Nephron (organoid): ENCODE results near the gene LSS.
"Not testable (repeated sequence)": the region's sequence is repeated elsewhere in the genome, so short reads cannot be mapped to it uniquely, and the experiment has no call there.

ENCODE experiments used
- H3K27ac Mint-ChIP-seq, 3 experiments: 2 replicates each; pipeline ENCODE4 v1.8.0; 2020; ENCODE audit warnings: mixed read lengths in 3 of 3, mild to moderate bottlenecking in 2 of 3, moderate library complexity in 1 of 3
- H3K27me3 Mint-ChIP-seq: 2 replicates; pipeline ENCODE4 v1.8.0; 2021; ENCODE audit warnings: low read depth, mild to moderate bottlenecking, moderate library complexity, mixed read lengths
- H3K36me3 Mint-ChIP-seq: 2 replicates; pipeline ENCODE4 v1.8.0; 2020; ENCODE audit warnings: low read depth, mixed read lengths
- H3K4me1 Mint-ChIP-seq: 2 replicates; pipeline ENCODE4 v1.8.0; 2020; ENCODE audit warnings: mixed read lengths
- H3K4me3 Mint-ChIP-seq, 3 experiments: 2 replicates each; pipeline ENCODE4 v1.8.0; 2020; ENCODE audit warnings: mild to moderate bottlenecking in 3 of 3, mixed read lengths in 3 of 3, moderate library complexity in 2 of 3
- H3K9me3 Mint-ChIP-seq: 2 replicates; pipeline ENCODE4 v1.8.0; 2020; ENCODE audit warnings: mixed read lengths
- TF ChIP-seq, protein P1 (sequence below), 3 experiments: fragments of 200-600 bp; sonication (generic); IDR thresholded peaks; one replicate each; pipeline ENCODE4 v1.5.0; 2021; ENCODE audit warnings: antibody characterized with exemption in 3 of 3; ENCODE audit not compliant: unreplicated experiment in 3 of 3

LSS gene

DNA sequence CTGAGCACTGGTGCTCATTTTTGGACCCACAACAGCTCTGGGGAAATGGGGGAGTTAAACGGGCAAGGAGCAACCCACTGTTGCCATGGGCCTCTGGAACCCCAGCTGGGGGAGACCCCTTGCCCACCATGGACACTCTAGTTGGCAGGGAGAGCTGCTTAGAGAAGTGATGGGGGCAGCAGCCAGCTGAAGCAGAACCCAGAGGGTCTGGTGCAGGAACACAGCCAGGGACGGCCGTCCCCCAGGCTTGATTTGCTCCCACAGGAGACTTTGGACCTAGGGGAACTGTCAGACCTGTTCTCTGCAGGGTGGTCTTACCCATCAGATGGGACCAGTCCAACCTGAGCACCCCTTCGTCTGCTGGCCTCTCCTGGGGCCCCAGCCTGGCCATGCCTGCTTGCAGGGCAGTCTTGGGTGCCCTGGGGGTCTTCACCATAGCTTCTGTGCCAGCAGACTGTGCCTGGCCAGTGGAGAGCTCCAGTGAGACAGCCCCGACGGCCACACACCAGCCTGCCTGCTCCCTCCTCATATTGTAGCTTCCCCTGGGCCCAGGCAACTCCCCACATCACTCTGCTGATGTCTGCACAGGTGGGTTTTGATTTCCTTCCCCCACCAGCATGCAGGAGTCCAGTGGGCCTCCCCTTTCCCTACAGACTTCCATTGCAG, 55.6 kb downstream of the LSS start:
- Mint-ChIP-seq H3K36me3 (peaks cover 54% of the 10 kb centered on the region), H3K27me3 (no peaks in the 10 kb centered on the region), H3K4me1 (no peaks in the 10 kb centered on the region), H3K9me3 (peaks cover 49% of the 10 kb centered on the region), H3K27ac (no peak overlapping the region), H3K4me3 (no peak overlapping the region)
- TF ChIP-seq, protein P1, sequence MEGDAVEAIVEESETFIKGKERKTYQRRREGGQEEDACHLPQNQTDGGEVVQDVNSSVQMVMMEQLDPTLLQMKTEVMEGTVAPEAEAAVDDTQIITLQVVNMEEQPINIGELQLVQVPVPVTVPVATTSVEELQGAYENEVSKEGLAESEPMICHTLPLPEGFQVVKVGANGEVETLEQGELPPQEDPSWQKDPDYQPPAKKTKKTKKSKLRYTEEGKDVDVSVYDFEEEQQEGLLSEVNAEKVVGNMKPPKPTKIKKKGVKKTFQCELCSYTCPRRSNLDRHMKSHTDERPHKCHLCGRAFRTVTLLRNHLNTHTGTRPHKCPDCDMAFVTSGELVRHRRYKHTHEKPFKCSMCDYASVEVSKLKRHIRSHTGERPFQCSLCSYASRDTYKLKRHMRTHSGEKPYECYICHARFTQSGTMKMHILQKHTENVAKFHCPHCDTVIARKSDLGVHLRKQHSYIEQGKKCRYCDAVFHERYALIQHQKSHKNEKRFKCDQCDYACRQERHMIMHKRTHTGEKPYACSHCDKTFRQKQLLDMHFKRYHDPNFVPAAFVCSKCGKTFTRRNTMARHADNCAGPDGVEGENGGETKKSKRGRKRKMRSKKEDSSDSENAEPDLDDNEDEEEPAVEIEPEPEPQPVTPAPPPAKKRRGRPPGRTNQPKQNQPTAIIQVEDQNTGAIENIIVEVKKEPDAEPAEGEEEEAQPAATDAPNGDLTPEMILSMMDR (IDR thresholded peaks at IDR 0.05; ENCODE audit: unreplicated experiment in 3 of 3) = no peak

DNA sequence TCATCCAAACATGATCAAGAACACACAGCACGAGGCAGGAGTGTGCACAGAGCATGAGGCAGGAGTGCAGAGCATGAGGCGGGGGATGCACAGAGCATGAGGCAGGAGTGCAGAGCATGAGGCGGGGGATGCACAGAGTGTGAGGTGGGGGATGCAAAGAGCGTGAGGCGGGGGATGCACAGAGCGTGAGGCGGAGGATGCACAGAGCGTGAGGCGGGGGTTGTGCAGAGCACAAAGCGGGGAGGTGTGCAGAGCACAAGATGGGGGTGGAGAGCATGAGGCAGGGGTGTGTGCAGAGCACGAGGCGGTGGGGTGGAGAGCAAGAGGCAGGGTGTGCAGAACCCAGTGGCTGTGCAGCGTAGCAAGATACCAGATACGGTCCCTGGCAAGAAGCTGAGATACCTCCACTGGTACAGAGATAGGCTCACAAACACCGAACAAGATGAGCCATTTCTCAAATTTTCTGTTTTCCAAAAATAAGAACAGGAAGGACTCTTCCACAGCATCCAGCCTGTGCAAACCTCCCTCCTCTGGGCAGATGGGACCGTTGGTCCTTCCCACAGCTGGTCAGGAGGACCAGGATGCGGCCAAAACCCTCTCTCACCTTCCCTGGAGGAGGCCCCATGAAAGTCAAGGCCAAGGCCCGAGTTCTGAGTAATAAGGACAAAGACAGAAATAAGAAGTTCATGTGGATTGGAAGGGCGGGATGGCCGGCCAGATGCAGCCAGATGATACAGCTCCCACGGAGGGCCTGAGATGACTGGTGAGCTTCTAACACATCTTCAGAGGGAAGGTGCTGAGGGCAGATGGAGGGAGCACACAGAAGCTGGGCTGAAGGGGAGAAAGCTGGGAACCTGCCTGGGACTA, 56.3 kb downstream of the LSS start:
- Mint-ChIP-seq H3K4me1 (no peaks in the 10 kb centered on the region), H3K27ac (no peak overlapping the region), H3K36me3 (peaks cover 51% of the 10 kb centered on the region), H3K9me3 (peaks cover 44% of the 10 kb centered on the region), H3K4me3 (no peak overlapping the region), H3K27me3 (no peaks in the 10 kb centered on the region)
- TF ChIP-seq, protein P1 (IDR thresholded peaks at IDR 0.05; ENCODE audit: unreplicated experiment in 3 of 3) = no peak

DNA sequence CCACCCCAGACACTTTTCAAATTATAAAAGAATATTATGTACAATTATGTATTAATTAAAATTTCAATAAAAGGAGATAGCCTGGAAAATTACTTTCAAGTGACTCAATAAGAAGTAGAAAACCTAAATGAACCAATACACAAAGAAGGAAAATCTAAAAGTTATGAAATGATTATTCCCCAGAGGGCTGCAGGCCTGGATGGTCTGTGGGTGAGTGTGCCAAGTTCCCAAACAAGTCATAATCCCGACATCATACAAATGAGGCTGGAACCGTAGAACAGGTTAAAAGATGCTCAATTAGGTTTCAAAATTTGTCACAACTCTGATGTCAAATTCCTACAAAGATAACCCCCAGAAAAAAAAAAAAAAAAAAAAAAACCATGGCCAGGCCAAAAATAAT, 57.0 kb downstream of the LSS start:
- peaks cover 49% of the 10 kb centered on the region for H3K36me3 Mint-ChIP-seq
- no peaks in the 10 kb centered on the region for H3K27me3 Mint-ChIP-seq
- no peaks in the 10 kb centered on the region for H3K4me1 Mint-ChIP-seq
- no peak overlapping the region for H3K4me3 Mint-ChIP-seq
- TF ChIP-seq, protein P1 (IDR thresholded peaks at IDR 0.05; ENCODE audit: unreplicated experiment in 3 of 3) = no peak
- H3K9me3 Mint-ChIP-seq = peaks cover 37% of the 10 kb centered on the region
- H3K27ac Mint-ChIP-seq = no peak overlapping the region

DNA sequence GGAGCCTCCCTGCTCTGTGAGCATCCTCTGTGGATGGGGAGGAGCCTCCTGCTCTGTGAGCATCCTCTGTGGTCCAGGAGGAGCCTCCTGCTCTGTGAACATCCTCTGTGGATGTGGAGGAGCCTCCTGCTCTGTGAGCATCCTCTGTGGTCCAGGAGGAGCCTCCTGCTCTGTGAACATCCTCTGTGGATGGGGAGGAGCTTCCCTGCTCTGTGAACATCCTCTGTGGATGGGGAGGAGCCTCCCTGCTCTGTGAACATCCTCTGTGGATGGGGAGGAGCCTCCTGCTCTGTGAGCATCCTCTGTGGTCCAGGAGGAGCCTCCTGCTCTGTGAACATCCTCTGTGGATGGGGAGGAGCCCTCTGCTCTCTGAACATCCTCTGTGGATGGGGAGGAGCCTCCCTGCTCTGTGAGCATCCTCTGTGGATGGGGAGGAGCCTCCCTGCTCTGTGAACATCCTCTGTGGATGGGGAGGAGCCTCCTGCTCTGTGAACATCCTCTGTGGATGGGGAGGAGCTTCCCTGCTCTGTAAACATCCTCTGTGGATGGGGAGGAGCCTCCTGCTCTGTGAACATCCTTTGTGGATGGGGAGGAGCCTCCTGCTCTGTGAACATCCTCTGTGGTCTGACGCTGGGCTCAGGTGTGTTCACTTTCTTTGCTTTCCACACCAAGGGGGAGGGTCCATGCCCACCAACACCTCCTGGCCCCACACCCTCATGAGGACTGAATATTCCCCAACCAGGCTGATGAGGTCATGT, 58.0 kb downstream of the LSS start:
- H3K27me3 Mint-ChIP-seq, H3K4me3 Mint-ChIP-seq, H3K4me1 Mint-ChIP-seq, H3K27ac Mint-ChIP-seq: not testable (repeated sequence)
- Mint-ChIP-seq H3K9me3 (peaks cover 27% of the 10 kb centered on the region), H3K36me3 (peaks cover 46% of the 10 kb centered on the region)

DNA sequence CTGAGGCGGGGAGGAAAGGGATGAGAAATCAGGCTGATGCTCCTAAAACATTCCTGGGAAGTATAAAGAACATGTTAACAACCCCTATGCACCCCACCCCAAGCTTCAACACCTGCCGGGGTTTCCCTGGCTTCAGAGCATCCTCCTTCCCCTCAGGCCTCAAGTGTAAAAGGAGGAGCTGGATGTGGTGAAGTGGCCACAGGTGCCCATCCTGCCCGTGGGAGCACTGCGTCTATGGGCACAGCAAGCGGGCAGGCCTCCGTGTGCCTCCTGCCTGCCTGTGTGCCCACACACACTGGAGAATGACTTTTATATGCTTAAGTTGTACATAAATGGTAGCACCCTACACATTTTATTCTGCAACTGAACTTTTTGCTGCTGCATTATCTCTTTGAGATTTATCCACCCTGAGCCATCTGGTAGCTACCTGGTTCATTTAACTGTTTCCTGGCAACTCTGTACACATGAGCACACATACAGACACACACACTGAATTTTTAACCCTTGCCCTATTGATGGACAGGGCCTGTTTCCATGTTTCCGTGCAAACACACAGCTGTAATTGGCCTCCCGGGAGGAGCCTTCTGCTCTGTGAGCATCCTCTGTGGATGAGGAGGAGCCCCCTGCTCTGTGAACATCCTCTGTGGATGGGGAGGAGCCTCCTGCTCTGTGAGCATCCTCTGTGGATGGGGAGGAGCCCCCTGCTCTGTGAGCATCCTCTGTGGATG, 59.8 kb downstream of the LSS start:
- peaks cover 47% of the 10 kb centered on the region for H3K36me3 Mint-ChIP-seq
- no peaks in the 10 kb centered on the region for H3K27me3 Mint-ChIP-seq
- H3K4me1 Mint-ChIP-seq = no peaks in the 10 kb centered on the region
- H3K4me3 Mint-ChIP-seq = no peak overlapping the region
- peaks cover 13% of the 10 kb centered on the region for H3K9me3 Mint-ChIP-seq
- H3K27ac Mint-ChIP-seq = no peak overlapping the region
- TF ChIP-seq, protein P1 (IDR thresholded peaks at IDR 0.05; ENCODE audit: unreplicated experiment in 3 of 3) = no peak

DNA sequence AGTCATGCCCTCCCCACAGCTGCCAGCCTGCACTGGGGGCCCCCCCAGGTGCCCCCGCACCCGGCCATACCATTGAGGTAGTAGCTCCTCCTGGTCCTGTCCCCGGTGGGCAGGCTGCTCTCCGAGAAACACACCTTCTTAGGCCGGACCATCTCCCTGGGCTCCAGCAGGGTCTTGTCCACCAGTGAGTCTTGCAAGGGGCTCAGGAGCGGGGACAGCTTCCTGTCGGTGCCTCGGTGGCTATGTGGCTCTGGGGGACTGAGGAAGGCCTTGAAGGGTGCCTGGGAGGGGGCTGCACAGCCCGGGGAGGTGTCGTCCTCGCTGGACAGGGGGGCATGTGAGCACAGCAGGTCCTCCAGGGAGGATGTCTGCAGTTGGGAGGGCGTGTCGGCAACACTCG, 60.3 kb downstream of the LSS start:
- TF ChIP-seq, protein P1 (IDR thresholded peaks at IDR 0.05; ENCODE audit: unreplicated experiment in 3 of 3) = no peak
- Mint-ChIP-seq H3K4me1 (peaks cover 3% of the 10 kb centered on the region), H3K4me3 (no peak overlapping the region), H3K27ac (no peak overlapping the region), H3K27me3 (no peaks in the 10 kb centered on the region), H3K36me3 (peaks cover 46% of the 10 kb centered on the region), H3K9me3 (peaks cover 8% of the 10 kb centered on the region)
